NCI-H2196 treated with DMSO at 0.1 percent for 48 hours (cell line): Measurements from ENCODE around the gene DNAAF1.
"Not testable (repeated sequence)": the region's sequence is repeated elsewhere in the genome, so short reads cannot be mapped to it uniquely, and the experiment has no call there.

Experiments
- DNase-seq: peaks from one replicate; lab custom pipeline; 2025; ENCODE audit not compliant: unreplicated experiment; lab: John Stamatoyannopoulos, UW

DNAAF1 gene

DNA sequence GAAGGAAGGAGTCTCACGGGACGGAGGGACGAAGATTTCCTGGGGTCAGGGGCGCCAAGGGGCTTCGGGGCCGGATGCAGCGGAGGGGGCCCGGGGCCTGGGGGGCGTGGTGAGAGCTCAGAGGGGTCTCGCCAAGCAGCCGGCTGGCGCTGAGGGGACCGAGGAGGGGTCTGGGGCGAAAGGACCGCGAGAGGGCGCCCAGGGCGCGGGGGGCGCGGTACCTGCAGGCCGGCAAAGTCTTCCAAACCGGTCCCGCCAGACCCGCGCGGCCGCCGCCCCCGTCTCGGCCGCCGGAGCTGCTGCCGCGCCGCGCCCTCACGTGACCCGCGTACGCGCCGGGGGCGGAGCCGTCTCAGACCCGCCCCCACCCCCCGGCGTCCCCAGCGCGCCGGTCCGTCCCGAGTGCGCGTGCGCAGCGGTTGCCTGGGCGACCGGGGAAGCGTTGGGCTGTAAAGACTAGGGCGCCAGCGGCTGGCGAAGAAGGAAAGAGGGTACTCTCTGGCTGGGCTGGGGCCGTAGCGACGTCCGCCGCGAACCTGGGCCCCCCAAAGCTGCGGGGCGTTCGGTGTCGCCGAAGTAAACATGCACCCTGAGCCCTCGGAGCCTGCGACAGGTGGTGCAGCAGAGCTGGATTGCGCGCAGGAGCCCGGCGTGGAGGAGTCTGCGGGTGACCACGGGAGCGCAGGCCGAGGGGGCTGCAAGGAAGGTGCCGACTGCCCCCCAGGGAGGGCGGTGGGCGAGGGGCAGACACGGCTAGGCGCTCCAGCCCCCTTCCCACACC is at the start of gene DNAAF1, which contains the start of gene HSDL1:
DNAAF1 (plus strand) TSS at position 450 of the 781 bp plus-strand sequence; CDS start at position 583, 133 bp downstream.
HSDL1 (minus strand) TSS at position 319 of the 781 bp plus-strand sequence. CDS start 13,856 bp downstream, outside the sequence.
- DNase-seq = peak; percentile 9

DNA sequence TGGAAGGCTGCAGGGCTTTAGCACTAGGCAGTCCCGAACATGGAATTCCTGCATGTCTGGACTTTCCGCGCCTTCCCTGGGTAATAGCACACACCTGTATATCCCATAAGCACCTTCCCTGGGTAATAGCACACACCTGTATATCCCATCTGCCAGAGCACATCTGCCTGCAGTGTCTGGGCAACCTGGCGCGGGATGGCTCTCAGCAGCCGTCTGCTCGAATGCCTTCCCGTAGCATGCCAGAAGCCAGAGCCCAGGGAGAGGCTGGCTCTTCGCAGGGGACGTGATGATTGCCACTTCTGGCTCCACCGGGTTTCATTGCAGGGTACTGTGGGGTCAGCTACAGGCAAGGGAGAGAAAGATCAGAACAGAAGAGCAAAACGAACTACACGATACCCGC is 49.6 kb upstream of the DNAAF1 start:
- DNase-seq = no peak

DNA sequence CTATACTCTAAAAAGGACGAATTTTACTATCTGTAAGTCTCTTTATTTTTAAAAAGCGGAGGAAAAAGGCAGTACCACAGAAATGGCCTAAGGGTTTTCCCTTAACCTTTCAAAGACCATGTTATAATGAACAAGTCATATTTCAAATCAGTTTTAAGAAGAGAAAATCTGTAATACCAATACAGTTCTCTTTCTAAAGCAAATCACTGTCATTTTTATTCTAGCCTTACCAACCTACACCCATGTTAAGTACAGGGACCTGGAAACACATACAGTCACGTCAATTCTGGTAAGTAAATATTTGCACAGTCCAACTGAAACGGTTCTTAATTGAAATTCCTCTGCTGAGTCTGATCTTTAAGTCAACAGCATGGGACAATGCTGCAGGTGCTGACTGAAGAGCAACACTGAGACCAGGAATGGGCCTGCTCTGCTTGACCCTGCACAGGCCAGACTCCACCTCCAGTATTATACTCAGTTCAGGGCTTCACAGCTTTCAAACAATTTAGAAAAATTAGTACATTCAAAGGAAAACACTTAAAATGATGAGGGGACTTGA is 48.6 kb upstream of the DNAAF1 start:
- DNase-seq = peak; percentile 15

DNA sequence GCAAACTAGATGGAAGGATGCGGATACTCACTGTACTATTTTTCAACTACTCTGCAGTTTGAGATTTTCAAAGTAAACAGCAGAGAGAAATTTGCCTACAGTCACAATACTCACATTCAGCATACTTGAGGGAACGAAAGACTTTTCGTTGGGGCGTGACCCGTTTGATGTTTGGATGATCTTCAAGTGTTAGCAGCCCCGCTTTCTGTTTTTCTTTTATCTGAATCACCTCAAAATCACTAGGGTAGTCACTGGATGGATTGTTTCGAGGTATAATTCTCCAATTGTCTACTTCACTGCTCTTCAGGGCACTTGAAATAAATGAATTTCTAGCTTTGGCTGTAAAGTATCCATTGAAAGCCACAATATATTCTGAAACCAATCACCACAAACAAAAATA is 46.2 kb upstream of the DNAAF1 start:
- DNase-seq = no peak

GRCh38 chr16:84103678-84104077 is 41.4 kb upstream of the DNAAF1 start:
- DNase-seq = no peak

DNA sequence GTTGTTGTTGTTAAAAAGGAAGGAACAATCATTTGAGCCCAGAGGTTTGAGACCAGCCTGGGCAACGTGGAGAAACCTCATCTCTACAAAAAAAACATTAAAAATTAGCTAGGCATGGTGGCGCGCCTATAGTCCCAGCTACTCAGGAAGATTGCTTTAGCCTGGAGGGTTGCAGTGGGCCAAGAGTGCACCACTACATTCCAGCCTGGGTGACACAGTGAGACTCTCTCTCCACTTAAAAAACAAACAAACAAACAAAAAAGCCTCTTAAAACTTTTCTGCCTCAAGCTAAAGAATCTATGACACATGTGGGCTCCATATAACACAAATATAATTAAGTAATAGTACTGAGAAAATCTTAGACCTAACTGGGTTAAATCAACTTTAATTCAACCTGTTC is 40.9 kb upstream of the DNAAF1 start:
- no peak for DNase-seq

- no peak for DNase-seq
Measured at GRCh38 chr16:84105301-84105815, 39.8 kb upstream of the DNAAF1 start.

- DNase-seq = no peak
Measured at GRCh38 chr16:84105948-84106740, 39.0 kb upstream of the DNAAF1 start.

GRCh38 chr16:84107921-84108320 is 37.2 kb upstream of the DNAAF1 start:
- no peak for DNase-seq

DNA sequence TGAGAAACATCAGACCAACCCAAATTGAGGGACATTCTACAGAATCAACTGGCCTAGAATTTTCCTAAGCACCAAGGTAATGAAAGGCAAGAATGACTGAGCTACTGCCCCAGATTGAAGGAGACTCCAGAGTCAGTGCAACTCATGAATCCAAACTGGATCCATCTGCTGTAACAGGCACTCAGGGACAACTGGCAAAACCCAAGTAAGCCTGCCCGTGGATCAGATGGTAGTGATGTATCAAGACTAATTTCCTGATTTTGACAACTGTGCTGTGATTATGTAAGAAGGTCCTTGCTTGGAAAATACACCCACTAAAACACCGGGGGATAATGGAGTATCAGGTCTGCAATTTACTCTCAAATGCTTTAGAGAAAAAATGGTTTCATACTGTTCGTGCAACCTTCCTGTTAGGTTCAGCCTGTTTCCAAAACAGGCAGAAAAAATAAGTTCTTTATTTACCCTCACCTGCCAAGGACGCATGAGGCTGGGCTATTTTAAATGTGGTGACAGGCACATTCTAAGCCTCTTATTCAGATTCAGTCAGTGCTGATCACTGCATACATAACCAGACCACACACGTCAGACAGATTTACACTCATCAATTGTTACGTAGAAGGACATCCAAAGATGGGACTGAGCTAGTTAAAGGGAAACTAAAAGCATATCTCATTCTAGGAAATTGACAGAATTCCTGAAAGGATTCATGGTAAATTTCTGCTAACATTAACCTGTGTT is 35.3 kb upstream of the DNAAF1 start:
- DNase-seq = no peak

DNA sequence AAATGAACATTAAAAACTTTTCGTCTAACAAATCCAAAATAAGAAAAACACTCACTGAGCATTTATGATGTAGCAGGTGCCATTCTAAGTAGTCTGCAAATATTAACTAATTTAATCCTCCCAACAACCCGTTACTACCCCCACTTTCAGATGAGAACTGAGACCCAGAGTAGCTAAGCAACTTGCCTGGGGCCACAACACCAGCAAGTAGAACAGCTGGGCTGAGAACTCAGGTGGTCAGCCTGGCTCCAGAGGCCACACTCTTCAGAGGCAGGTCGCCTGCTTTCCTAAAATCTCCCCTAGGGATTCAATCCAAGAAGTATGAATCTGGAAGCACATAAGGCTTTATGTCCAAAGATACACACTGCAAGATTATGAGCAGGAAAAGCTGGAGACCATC is 34.6 kb upstream of the DNAAF1 start:
- DNase-seq = no peak

GRCh38 chr16:84111525-84111924 is 33.6 kb upstream of the DNAAF1 start:
- DNase-seq = no peak

GRCh38 chr16:84111949-84112348 is 33.2 kb upstream of the DNAAF1 start:
- DNase-seq = not testable (repeated sequence)

GRCh38 chr16:84115919-84116719 is 29.0 kb upstream of the DNAAF1 start:
- DNase-seq = no peak

DNA sequence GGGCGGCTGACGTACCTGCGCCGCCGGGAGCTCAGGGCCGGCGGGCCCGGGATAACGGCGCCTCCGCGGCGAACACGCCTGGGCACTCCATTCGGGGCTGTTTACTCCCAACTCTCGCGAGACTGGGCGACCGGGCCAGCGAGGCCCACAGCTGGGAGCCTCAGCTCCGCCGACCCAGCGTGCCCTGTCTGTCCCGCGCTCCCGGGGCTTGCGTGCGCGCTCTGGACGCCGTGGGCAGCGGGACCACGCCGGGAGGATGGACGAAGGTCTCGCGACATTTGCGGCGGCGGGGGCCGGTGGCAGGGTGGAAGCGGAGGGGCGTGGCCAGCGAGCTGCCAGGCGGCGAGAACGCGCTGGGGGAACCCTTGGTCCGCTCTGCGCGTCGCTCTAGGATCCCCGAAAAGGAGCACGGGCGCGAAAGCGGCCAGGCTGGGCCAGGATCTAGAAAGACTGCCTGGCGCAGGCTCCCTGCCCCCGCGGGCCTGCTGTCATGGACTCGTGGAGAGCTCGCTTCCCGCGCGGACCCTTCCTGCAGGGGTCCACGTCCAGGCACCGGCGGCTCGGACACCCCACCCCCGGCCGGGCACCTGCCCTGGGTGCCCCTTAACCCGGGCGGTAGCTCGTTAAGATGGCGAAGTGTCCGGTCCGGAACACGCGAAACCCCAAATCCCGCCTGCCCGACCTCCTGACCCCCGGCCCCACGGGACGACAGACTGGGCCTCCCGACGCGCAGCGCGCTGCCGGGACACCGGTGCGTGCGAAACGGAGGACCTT is 28.2 kb upstream of the DNAAF1 start, which contains the start of gene MBTPS1:
MBTPS1 (minus strand) TSS at position 223 of the 774 bp plus-strand sequence. CDS start 15,159 bp downstream, outside the sequence.
- peak; percentile 75 for DNase-seq

- no peak for DNase-seq
Measured at GRCh38 chr16:84117494-84117843, 27.6 kb upstream of the DNAAF1 start.

GRCh38 chr16:84118315-84118714 is 26.8 kb upstream of the DNAAF1 start:
- DNase-seq = not testable (repeated sequence)

DNA sequence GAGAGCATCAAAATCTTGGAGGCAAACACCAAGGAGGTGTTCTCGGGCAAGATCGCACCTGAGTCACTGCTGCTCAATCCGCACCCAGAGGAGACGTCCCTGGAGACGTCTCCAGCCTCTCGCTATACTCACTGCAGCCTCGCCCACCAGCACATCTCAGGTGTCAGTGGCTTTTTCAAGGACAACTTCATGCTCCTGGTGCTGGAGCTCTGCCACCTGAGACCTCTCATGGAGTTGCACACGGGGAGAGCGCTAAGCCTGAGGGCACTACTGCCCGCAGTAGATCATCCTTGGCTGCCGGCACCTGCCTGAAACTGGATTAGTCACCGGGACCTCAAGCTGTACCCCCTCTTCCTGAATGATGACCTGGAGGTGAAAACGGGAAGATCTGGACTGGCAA is 25.7 kb upstream of the DNAAF1 start:
- no peak for DNase-seq

DNA sequence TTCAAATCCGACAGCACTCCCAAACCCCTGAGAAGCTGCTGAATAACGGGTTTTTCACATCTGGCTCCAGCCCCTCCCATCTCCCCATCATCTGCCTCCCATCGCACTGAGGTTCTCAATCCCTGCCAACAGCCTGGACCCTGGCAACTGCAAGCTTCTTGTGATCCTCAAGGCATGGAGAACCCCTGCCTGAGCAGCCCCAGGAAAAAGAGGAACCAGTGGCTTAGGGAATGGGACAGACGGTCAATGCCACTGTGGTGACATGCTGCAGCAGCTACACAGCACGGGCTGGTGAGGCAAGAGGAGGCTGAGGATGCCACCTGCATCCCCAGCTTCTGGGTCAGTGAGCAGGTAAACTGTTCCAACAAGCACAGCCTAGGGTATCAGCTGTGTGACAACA is 25.1 kb upstream of the DNAAF1 start:
- DNase-seq = no peak
